ENCODE data around the gene ATG10.
"Not testable (repeated sequence)": the region's sequence is repeated elsewhere in the genome, so short reads cannot be mapped to it uniquely, and the experiment has no call there.

The ATG10 gene

GRCh38 chr5:82054004-82054710, 82.3 kb downstream of the ATG10 start:
- DNase-seq (ENCODE audit: low spot score): no peak

GRCh38 chr5:82057051-82057450, 85.2 kb downstream of the ATG10 start:
- no peak for DNase-seq (ENCODE audit: low spot score)

- DNase-seq (ENCODE audit: low spot score): no peak
Observed at GRCh38 chr5:82058710-82059109, 86.9 kb downstream of the ATG10 start.

DNA sequence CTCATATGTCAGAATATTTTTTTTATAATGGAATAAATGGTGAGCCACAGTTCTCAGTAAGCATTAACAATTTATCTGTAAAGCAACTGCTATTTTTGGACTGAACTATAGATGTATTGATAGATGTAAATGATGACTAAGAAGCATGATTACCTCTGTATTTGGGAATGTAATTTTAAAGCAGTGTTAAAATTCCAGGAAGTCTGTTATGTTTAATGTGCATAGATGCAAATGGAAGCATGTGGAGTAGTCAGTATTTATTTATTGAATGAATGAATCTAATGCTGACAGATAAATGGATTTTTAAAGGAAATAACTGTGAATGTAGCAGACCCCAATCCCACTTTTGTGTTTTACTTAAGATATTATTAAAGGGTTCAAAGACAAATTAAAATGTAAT, 95.0 kb downstream of the ATG10 start:
- DNase-seq (ENCODE audit: low spot score): no peak

GRCh38 chr5:82068042-82068441, 96.2 kb downstream of the ATG10 start:
- DNase-seq (ENCODE audit: low spot score): not testable (repeated sequence)

DNA sequence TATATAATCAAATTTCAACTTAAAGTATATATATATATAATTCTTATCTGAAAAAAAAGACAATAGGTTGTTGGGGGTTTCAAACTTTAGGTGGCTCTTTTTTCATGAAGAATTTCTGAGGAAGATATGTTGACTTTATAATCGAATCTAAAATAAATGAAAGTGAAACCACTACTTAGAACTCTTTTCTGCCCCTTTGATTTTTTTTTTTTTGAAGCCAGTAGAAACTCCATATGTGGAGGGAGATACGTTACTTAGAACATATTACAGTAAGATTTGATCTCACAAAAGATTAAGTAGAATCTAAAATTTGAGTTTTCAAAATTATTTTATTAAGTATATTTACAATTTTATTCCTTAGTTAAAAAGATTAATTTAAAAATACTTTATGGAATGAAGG, 96.9 kb downstream of the ATG10 start:
- DNase-seq (ENCODE audit: low spot score): no peak

DNA sequence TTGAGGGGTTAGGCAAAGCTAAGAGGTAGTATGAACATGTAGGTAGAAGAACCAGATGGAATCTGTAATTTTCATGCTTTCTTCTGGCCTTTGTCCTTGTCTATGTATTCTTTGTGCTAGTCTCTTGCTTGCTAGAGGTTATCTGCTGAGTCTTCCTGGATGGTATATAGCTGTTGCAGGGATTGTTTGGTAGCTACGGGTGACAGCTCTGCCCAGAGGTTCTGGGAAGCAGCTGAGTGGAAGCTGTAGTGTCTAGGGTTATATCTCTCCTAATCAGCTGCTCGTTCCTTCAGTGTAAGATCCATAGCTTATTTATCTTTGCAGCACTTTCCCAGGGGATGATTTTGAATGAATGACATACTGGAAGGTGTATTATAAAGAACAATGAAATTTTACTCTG, 100.3 kb downstream of the ATG10 start:
- no peak for DNase-seq (ENCODE audit: low spot score)

GRCh38 chr5:82073179-82073578, 101.4 kb downstream of the ATG10 start:
- DNase-seq (ENCODE audit: low spot score): no peak

DNA sequence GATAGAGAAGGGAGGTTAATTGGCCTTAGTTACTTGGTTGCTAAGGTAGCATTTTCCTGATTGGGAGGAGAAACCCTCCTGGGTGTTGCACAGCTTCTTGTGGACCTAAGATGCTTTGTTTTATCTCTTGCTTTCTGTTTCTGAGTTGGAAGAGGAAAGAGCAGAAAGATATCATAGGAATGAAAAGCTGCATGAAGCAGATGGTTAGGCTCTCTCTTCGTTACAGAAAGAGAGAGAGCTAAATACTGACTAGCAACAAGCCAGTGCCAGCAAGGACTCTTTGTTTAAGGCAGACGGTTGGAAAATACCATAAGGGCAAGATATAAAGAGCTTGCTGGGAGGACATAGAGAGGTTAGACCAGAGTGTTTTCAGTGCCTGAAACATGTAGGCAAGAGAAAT, 103.1 kb downstream of the ATG10 start:
- no peak for DNase-seq (ENCODE audit: low spot score)

DNA sequence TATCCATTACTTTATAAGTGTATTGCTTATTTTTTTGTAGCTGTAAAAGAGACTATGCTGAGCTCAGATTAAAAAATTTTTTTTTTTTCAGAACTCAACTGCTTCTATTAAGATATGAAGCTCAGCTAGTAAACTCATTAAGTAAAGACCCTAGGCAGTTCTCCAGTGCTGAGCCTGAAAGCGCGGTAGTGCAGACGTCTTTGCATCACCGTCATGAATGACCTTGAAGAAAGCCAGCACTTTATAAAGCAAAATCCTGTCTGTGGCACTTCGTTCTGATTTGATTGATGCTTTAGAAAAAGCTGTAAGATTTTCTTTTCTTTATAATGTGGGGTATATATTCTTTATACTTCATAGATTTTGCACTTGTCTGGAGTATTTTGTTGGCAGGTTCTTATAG, 105.7 kb downstream of the ATG10 start:
- DNase-seq (ENCODE audit: low spot score): no peak

DNA sequence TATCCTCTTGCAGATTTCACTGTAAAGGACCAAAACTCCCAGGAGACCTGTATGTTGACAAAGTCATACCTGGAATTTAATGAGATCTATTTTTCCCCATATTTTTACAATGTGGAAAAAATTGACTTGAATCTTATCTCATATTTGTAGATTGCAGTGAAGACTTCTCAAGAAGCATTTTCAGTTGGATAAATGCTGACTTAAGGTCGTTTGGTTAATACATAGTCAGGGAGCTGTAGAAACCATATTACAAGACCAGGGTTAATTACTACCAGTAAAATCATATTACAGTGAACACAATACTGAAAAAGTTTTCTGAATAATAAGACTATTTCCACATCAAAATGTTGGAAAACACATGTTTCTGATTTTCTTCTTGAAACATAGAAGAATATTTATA, 119.8 kb downstream of the ATG10 start:
- DNase-seq (ENCODE audit: low spot score): no peak

DNA sequence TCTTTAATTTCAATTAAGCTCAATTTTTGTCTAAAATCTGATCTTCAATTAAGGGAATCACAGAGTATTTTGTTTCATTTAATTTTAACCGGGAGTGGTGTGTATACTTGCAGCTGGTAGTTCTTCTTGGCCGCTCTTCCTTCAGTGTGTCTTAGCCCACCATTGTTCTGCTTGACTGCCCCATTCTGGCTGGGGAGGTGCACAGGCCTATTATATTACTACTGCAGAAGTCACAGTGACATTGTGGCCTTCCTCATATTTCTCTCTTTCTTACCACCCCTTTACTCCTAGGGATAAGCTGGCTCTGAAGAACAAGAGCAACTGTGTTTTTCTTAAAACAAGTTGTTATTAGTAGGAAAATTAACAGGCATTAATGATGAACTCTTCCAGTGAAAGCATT, 123.7 kb downstream of the ATG10 start:
- no peak for DNase-seq (ENCODE audit: low spot score)

DNA sequence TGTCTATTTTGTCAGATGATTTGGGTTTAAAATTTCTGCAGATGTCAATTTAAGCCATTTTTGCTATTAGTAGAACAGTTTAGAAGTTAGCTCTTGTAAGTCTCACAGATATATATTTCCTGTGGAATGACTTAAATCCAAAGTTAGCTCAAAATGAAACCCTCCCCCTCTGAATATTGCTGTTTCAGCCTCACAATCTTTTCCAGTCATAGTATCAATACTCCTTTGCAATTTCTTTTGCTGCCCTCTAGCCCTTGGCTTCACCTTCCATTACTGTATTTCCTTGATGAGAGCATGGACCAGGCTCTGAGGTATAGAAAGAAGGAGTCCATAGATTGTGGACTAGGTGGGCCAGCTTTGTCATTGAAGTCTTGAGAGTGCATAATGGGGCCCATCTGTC, 124.4 kb downstream of the ATG10 start:
- no peak for DNase-seq (ENCODE audit: low spot score)

DNA sequence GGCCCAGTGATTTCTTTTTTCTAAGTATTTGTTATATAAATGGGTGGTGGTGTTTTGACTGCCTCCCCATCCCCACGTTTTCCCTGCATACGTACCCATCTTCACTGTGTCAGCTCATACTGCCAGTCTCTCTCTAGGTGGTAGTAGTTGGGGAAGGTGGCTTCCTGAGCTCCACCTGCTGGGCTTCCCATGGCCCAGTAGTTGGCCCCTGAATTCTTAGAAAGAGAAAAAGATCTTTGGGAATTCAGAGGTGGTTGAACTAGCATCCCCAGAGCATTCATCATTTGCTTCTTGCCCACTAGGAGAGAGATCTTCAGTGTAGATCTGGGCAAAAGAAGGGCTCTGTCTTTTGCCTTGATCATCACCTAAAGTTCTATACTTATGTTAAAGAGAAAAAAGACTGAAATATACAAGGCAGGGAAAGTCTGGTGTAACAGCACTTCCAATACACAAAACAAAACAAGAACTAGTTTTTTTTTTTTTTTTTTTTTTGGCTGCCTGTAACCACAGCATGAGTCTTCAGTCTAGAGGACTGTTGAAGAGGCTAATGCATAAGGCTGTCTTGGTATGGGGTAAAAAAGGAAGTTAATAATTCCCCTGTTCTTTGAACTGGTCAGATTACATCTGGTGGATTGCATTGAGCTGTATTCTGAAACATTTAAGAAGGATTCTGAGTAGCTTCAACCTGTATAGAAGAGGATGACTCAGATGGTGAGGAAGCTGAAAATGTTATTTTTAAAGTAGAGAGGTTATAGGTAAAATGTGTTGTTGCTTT, 128.7 kb downstream of the ATG10 start:
- DNase-seq (ENCODE audit: low spot score): peak; percentile 9

- DNase-seq (ENCODE audit: low spot score): no peak
Observed at GRCh38 chr5:82104872-82105271, 133.0 kb downstream of the ATG10 start.

- DNase-seq (ENCODE audit: low spot score): no peak
Observed at GRCh38 chr5:82105457-82105856, 133.6 kb downstream of the ATG10 start.

GRCh38 chr5:82106207-82106606, 134.4 kb downstream of the ATG10 start:
- no peak for DNase-seq (ENCODE audit: low spot score)

DNA sequence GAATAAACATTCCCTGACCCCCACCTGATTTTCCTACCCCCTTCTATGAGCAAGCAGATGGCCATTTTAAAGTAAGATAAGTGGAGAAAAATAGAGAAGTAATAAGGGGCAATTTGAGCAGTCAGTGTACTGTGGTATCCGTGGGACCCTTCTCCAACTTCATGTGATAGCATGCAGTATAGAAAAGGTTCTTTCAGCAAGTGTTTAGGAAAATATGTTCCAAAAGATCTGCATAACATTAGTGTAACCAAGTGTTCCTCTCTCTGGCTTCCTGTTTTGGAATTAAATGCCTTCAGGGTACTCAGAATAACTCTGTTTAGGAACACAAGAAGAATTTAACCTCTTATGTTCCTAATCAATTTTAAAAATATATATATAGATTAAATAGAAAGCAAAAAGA, 134.9 kb downstream of the ATG10 start:
- no peak for DNase-seq (ENCODE audit: low spot score)

GRCh38 chr5:82107267-82107666, 135.4 kb downstream of the ATG10 start:
- DNase-seq (ENCODE audit: low spot score): no peak

GRCh38 chr5:82109013-82109412, 137.2 kb downstream of the ATG10 start:
- no peak for DNase-seq (ENCODE audit: low spot score)

- DNase-seq (ENCODE audit: low spot score): not testable (repeated sequence)
Observed at GRCh38 chr5:82109915-82110314, 138.1 kb downstream of the ATG10 start.

GRCh38 chr5:82111191-82111590, 139.4 kb downstream of the ATG10 start:
- no peak for DNase-seq (ENCODE audit: low spot score)

GRCh38 chr5:82115858-82116257, 144.0 kb downstream of the ATG10 start:
- DNase-seq (ENCODE audit: low spot score): no peak

GRCh38 chr5:82119889-82120288, 148.1 kb downstream of the ATG10 start:
- no peak for DNase-seq (ENCODE audit: low spot score)
